Fibroblast of skin of abdomen (primary cell): Measurements from ENCODE around the gene SDK1. TPM values are rescaled to one million over a fixed set of nuclear protein-coding genes. Genes with fewer than 3 reads are reported as not detected.

ENCODE experiments used
- DNase-seq: peaks from one replicate; pipeline ENCODE4 v3.0.0-alpha.2; 2013
- polyA plus RNA-seq, 2 experiments: library from polyadenylated mRNA; unstranded; fragments of 120-200 nt; gene quantifications; one replicate each; pipeline ENCODE4 v1.2.1, GENCODE V29; 2013; ENCODE audit not compliant: insufficient read length in 2 of 2

SDK1 gene
- 1.7 TPM for polyA plus RNA-seq (2013, experiment 1 of 2; ENCODE audit: insufficient read length)
- 1.5 TPM for polyA plus RNA-seq (2013, experiment 2 of 2; ENCODE audit: insufficient read length)

GRCh38 chr7:3300651-3301448 is at the start of gene SDK1:
SDK1 (plus strand) TSS chr7:3301252; CDS start chr7:3301587, 335 bp downstream.
- DNase-seq: peak; percentile 94

DNA sequence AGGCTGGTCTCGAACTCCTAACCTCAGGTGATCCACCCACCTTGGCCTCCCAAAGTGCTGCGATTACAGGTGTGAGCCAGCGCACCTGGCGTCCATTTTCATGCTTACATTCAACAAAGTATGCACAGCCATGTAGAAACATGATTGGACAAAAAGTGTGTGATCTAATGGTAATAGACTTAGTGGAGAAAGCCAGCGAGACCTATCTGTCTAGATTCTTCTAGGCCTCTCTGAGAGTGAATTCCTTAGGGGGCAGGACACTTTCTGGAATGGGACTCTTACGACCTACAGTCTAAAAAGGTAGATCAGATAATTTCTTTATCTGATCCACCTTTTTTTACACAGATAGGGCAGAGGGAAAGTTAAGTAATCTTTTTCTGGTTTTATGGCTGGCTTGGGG is 46.3 kb upstream of the SDK1 start:
- no peak for DNase-seq

DNA sequence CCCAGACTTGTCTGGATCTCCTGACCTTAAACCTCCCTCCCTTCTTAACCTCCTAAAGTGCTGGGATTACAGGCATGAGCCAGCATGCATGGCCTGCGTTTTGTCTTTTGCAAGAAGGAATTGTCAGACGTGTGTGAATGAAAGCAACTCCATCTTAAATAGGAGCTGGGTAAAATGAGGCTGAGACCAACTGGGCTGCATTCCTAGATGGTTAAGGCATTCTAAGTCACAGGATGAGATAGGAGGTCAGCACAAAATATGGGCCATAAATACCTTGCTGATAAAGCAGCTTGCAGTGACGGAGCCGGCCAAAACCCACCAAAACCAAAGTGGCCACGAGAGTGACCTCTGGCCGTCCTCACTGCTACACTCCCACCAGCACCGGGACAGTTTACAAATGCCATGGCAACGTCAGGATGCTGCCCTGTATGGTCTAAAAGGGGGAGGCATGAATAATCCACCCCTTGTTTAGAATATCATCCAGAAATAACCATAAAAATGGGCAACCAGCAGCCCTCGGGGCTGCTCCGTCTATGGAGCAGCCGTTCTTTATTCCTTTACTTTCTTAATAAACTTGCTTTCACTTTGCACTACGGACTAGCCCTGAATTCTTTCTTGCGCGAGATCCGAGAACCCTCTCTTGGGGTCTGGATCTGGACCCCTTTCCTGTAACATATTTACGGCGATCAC is 41.2 kb upstream of the SDK1 start:
- no peak for DNase-seq

DNA sequence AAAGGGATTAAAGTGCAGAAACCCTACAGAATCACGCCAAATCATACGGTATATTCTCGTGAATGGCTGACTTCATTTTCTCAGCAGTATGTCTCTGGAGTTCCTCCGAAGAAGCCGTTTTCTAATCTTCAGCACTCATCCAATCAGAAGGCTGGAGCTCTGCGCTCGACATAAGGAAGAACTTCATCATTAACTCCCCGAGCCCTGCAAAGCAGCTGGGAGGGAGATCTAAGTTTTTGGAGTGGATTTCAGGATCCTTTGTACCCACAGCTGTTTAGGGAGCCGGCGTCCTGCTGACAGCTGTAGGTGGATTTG is 40.7 kb upstream of the SDK1 start:
- DNase-seq: peak; percentile 67

DNA sequence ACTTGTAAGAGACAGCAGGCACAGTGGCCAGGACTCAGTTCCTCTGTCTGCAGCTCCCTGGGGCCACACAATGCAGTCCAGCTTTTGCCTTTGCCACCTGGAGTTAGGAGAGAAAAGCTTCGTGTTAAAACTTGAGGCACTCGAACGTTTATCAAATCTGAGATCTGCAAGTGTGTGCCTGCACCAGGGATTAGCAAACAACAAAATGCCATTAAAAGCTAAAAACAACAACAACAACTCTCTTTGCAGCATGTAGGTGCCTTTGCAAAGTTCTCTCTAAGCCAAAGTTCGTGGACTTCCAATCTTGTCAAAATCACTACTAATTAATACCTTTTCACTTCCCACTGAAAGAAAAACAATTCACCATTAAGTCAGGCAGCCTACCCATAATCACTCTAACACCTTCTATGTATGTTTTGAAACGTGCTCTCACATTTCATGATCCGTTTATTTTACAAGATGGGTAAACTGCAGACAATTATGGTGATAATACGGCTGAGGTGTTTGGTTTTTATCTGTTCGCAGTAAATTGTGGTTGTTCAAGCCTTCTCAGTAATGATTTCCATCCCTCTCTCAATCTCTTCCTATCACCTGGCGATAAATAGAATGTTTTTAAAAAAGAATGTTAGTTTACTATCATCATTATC is 36.2 kb upstream of the SDK1 start:
- no peak for DNase-seq

- DNase-seq: no peak
Observed at GRCh38 chr7:3265388-3265787, 35.7 kb upstream of the SDK1 start.

GRCh38 chr7:3266240-3266639 is 34.8 kb upstream of the SDK1 start:
- DNase-seq: no peak

GRCh38 chr7:3267966-3268690 is 32.9 kb upstream of the SDK1 start:
- peak; percentile 88 for DNase-seq

- DNase-seq: no peak
Observed at GRCh38 chr7:3270362-3270761, 30.7 kb upstream of the SDK1 start.

DNA sequence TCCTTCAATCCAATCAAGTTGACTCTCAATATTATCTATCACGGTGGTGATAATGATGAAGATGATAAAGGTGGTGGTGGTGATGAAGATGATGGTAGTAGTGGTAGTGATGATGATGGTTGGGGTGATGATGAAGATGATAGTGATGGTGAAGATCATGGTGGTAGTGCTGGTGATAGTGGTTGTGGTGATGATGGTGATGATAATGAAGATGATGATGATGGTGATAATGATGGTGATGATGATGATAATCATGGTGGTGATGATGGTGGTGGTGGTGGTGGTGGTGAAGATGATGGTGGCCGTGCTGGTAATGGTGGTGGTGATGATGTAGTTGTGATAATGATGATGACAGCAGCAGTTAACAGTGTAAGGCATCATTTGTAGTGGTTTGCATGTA is 29.8 kb upstream of the SDK1 start:
- no peak for DNase-seq

- DNase-seq: peak; percentile 71
Observed at GRCh38 chr7:3272691-3273141, 28.3 kb upstream of the SDK1 start.

- no peak for DNase-seq
Observed at GRCh38 chr7:3274131-3274530, 26.9 kb upstream of the SDK1 start.

DNA sequence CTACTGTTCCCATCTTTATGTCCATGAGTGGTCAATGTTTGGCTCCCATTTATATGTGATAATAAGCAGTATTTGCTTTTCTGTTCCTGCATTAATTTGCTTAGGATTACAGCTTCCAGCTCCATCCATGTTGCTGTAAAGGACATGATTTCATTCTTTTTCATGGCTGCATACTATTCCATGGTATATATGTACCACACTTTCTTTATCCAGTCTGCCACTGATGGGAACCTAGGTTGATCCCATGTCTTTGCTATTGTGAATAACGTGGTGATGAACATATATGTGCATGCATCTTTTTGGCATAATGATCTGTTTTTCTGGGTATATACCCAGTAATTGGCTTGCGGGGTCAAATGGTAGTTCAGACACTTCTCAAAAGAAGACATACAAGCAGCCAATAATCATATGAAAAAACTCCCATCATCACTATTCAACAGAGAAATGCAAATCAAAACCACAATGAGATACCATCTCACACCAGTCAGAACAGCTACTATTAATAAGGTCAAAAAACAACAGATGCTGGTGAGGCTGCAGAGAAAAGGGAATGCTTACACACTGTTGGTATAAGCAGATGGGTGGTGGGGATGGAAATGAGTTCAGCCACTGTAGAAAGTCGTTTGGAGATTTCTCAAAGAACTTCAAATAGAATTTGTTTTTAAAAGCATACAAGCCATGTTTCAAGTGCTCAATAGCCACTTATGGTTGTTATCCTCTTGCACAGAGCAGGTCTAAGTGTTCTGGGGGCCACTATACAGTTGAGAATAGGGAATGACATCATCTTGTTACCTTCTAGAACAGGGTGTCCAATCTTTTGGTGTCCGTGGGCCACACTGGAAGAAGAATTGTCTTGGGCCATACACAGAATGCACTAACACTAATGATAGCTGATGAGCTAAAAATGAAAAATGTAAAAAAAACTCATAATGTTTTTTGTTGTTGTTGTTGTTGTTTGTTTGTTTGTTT is 23.2 kb upstream of the SDK1 start:
- no peak for DNase-seq

GRCh38 chr7:3279147-3279818 is 21.8 kb upstream of the SDK1 start:
- no peak for DNase-seq

DNA sequence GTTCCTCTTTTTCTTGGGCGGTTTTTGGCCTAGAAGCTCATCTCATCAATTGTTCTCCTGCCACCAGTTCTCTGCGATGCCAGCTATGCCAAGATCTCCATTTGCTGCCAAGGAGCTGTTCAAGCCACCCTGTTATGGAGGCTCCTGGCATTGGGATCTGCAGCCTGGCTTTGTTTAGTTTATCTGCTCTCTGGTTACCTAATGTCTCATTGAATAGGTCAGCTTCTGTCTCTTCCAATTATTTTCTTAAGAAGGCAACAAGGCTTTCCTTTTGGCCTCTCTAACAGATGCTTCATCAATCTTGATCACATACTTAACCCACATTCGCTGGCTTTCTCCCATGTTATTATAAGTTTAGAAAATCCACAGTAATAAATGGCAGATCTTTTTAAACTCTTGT is 20.6 kb upstream of the SDK1 start:
- no peak for DNase-seq

- DNase-seq: no peak
Observed at GRCh38 chr7:3280946-3281656, 20.0 kb upstream of the SDK1 start.

DNA sequence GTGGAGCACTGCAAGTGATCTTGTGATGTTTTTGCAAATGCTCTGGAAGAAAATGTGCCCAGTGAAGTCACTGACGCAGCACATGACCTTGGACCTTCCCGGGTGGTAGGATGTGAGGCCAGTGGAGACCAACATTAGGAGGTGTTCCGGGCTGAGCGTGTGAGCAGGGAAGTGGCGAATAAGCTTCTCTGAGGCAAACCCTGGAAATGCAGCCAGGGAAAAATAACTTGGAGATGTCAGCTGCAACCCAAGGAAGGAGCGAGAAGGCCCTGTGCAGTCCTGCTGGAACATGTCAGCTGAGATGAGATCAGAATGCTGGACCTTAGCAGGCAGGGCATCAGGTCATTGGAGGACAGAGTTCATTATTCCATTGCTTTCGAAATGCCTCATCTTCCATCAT is 18.6 kb upstream of the SDK1 start:
- no peak for DNase-seq

DNA sequence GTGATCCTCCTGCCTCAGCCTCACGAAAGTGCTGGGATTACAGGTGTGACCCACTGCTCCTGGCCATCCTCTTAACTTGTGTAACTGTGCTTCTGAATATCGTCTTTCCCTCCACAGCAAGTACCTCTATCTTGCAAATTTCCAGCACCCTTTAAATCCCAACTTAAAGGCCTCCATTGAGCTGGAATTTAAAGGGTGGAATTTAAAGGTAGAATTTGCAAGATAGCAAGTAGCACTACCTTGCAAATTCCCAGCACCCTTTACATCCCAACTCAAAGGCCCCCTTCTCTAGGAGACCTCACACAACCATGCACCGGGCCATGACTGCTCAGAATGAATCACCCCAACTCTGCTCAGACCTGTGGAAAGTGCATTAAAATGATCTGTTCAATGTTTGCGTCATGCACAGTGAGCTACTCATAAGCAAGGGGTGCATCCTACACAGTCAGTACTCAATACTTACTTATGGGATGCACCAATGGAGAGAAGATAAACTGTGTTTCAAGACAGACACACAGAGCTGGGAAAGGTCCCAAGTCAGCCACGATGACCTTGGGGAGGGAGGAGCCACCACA is 17.8 kb upstream of the SDK1 start:
- no peak for DNase-seq

DNA sequence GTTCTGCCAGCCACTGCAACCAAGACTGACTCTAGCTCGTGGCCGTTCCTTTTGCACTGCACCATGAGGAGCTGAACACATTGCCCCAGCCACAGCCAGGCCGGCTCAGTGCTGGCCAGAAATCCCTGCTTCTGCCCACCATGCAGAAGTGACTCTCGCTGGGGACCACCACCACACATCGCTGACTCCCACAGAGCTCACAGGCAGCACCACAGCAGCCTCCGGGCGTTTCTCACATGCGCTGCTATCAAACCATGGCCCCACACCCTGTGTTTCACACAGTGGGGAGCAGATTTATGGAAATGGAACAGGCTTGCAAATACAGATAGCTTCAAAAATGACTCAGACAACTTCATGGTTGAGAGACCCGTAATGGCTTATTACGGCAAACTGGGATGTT is 15.4 kb upstream of the SDK1 start:
- DNase-seq: no peak

GRCh38 chr7:3289996-3290395 is 11.1 kb upstream of the SDK1 start:
- peak; percentile 28 for DNase-seq
